ENCODE results near the gene OR2H1. TPM values are rescaled to one million over a fixed set of nuclear protein-coding genes. Genes with fewer than 3 reads are reported as not detected.
A peak's percentile ranks its signal among the peaks of the same experiment; 100 is the strongest.

The OR2H1 gene
- total and polyA plus RNA-seq, 9 of the 15 experiments (the other 6 are each of a cell fraction or from before 2014, with no cell fraction given): not detected

DNA sequence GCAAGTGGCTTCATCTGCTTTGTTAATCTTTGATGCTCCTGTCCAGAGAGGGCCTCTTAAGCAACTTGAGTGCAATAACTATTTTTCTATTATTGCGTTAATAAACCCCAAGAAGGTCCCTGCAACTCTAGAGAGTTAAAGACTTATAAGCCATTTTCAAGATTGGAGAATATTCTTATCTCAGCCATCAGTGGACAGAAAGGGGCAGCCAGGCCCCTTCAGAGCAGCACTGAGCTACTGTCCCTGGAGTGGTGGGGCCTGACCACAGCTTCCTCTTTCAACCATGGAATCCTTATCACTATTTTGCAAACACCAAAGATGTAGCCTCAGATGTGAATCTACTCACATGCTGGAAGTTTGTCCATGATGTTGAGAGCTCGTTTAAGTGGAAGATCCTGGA is 33.6 kb downstream of the OR2H1 start (continued):
- TF ChIP-seq ESRRA (IDR thresholded peaks at IDR 0.05; ENCODE audit: borderline replicate concordance, low read depth): peak; percentile 93; the same call in 1 of the 2 replicates
- TF ChIP-seq NR2C1 (IDR thresholded peaks at IDR 0.05): no peak
- TF ChIP-seq NR2C1 (tag; IDR thresholded peaks at IDR 0.05): no peak
- no peak for TF ChIP-seq SRSF3 (IDR thresholded peaks at IDR 0.05; ENCODE audit: insufficient read depth, low read length)
- no peak for TF ChIP-seq OTX1 (CRISPR knock-in tag; IDR thresholded peaks at IDR 0.05)
- no peak for TF ChIP-seq PHB (CRISPR knock-in tag; IDR thresholded peaks at IDR 0.05)
- no peak for TF ChIP-seq CTCFL (IDR thresholded peaks at IDR 0.05; ENCODE audit: borderline replicate concordance, insufficient read depth, low read depth, low read length, poor library complexity, severe bottlenecking)
- no peak for TF ChIP-seq EZH2 (IDR thresholded peaks at IDR 0.05; ENCODE audit: borderline replicate concordance, low read depth, low read length)
- peak; percentile 89 for TF ChIP-seq GATA2 (CRISPR knock-in tag; IDR thresholded peaks at IDR 0.05)
- TF ChIP-seq NFIX (CRISPR knock-in tag; IDR thresholded peaks at IDR 0.05; ENCODE audit: low read depth): no peak
- TF ChIP-seq PPARD (CRISPR knock-in tag; IDR thresholded peaks at IDR 0.05): no peak
- no peak for TF ChIP-seq SRSF7 (optimal IDR thresholded peaks at IDR 0.05; ENCODE audit: low read depth, low read length)
- no peak for TF ChIP-seq ZFP30 (CRISPR knock-in tag; IDR thresholded peaks at IDR 0.05; ENCODE audit: borderline replicate concordance)
- TF ChIP-seq, protein P1, sequence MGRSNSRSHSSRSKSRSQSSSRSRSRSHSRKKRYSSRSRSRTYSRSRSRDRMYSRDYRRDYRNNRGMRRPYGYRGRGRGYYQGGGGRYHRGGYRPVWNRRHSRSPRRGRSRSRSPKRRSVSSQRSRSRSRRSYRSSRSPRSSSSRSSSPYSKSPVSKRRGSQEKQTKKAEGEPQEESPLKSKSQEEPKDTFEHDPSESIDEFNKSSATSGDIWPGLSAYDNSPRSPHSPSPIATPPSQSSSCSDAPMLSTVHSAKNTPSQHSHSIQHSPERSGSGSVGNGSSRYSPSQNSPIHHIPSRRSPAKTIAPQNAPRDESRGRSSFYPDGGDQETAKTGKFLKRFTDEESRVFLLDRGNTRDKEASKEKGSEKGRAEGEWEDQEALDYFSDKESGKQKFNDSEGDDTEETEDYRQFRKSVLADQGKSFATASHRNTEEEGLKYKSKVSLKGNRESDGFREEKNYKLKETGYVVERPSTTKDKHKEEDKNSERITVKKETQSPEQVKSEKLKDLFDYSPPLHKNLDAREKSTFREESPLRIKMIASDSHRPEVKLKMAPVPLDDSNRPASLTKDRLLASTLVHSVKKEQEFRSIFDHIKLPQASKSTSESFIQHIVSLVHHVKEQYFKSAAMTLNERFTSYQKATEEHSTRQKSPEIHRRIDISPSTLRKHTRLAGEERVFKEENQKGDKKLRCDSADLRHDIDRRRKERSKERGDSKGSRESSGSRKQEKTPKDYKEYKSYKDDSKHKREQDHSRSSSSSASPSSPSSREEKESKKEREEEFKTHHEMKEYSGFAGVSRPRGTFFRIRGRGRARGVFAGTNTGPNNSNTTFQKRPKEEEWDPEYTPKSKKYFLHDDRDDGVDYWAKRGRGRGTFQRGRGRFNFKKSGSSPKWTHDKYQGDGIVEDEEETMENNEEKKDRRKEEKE (IDR thresholded peaks at IDR 0.05; ENCODE audit: borderline replicate concordance in 1 of 2, control insufficient read depth in 1 of 2, low read depth in 2 of 2, low read length in 1 of 2): no peak
- no peak for TF ChIP-seq WHSC1 (IDR thresholded peaks at IDR 0.05; ENCODE audit: low read length)
- no peak for TF ChIP-seq DMBX1 (CRISPR knock-in tag; IDR thresholded peaks at IDR 0.05; ENCODE audit: borderline replicate concordance)
- TF ChIP-seq ILK (tag; IDR thresholded peaks at IDR 0.05; ENCODE audit: borderline replicate concordance, low read depth): no peak
- no peak for TF ChIP-seq E2F5 (CRISPR knock-in tag; IDR thresholded peaks at IDR 0.05)
- TF ChIP-seq PHTF2 (CRISPR knock-in tag; IDR thresholded peaks at IDR 0.05): no peak
- no peak for TF ChIP-seq POU5F1 (IDR thresholded peaks at IDR 0.05; ENCODE audit: borderline replicate concordance, low read depth, low read length, partially characterized antibody)
- no peak for TF ChIP-seq YY1 (IDR thresholded peaks at IDR 0.05; ENCODE audit: borderline replicate concordance in 1 of 3, control insufficient read depth in 1 of 3, extremely low read depth in 1 of 3, insufficient read depth in 3 of 3, insufficient read length in 1 of 3, insufficient replicate concordance in 2 of 3, low read depth in 1 of 3, low read length in 2 of 3)
- no peak for TF ChIP-seq ZNF253 (CRISPR knock-in tag; conservative IDR thresholded peaks at IDR 0.05)
- no peak for TF ChIP-seq ZC3H4 (CRISPR knock-in tag; IDR thresholded peaks at IDR 0.05; ENCODE audit: borderline replicate concordance)
